ENCODE measurements around the gene SLC28A3. TPM values are rescaled to one million over a fixed set of nuclear protein-coding genes. Genes with fewer than 3 reads are reported as not detected.
A peak's percentile ranks its signal among the peaks of the same experiment; 100 is the strongest.

Gene SLC28A3
- total RNA-seq, 2 donors from 2014 or later = 0.11 TPM; not detected in 1

DNA sequence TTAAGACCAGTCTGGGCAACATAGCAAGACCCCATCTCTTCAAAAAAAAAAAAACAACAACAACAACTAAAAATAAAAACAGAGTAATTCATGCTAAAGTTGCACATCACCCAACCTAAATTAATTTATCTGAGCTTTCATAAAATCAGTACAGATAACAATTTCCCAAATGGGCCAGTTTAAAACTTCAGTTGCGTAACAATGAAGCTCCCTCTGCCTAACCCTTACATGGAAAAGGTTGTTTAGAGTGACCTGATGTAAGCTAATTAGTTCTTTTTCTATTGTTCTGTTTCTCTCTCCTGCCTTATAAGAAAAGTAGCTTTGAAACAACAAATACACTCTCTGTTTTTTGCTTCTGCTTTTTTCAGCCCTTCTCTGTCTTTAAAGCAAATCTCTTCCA lies 46.2 kb upstream of the SLC28A3 start:
- peaks cover 8% of the 10 kb centered on the region for H3K4me1 Mint-ChIP-seq
- no peaks in the 10 kb centered on the region for H3K4me1 ChIP-seq (ENCODE audit: control insufficient read depth, insufficient read depth, low read length)
- H3K4me3 Mint-ChIP-seq = no peak overlapping the region
- no peak overlapping the region for H3K27ac ChIP-seq (ENCODE audit: low read depth, low read length)
- no peak overlapping the region for H3K4me3 ChIP-seq (ENCODE audit: low read length)
- peaks cover 5% of the 10 kb centered on the region for H3K9me3 ChIP-seq (ENCODE audit: control insufficient read depth, low read length)
- no peaks in the 10 kb centered on the region for H3K9me3 Mint-ChIP-seq
- H3K36me3 ChIP-seq (ENCODE audit: control insufficient read depth, insufficient read depth, low read length) = no peaks in the 10 kb centered on the region
- TF ChIP-seq, protein P1, sequence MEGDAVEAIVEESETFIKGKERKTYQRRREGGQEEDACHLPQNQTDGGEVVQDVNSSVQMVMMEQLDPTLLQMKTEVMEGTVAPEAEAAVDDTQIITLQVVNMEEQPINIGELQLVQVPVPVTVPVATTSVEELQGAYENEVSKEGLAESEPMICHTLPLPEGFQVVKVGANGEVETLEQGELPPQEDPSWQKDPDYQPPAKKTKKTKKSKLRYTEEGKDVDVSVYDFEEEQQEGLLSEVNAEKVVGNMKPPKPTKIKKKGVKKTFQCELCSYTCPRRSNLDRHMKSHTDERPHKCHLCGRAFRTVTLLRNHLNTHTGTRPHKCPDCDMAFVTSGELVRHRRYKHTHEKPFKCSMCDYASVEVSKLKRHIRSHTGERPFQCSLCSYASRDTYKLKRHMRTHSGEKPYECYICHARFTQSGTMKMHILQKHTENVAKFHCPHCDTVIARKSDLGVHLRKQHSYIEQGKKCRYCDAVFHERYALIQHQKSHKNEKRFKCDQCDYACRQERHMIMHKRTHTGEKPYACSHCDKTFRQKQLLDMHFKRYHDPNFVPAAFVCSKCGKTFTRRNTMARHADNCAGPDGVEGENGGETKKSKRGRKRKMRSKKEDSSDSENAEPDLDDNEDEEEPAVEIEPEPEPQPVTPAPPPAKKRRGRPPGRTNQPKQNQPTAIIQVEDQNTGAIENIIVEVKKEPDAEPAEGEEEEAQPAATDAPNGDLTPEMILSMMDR (conservative IDR thresholded peaks at IDR 0.05) = no peak
- no peak overlapping the region for H3K9ac ChIP-seq (ENCODE audit: extremely low read depth, low read length, poor library complexity, severe bottlenecking)
- no peaks in the 10 kb centered on the region for H3K27me3 ChIP-seq (ENCODE audit: control insufficient read depth, insufficient read depth, low read length, poor library complexity, severe bottlenecking)
- no peak for DNase-seq
- H3K27ac Mint-ChIP-seq = no peak overlapping the region
- no peaks in the 10 kb centered on the region for H3K36me3 Mint-ChIP-seq (ENCODE audit: low read depth)
- H3K27me3 Mint-ChIP-seq (ENCODE audit: insufficient read depth) = no peaks in the 10 kb centered on the region
- WGBS, 2 experiments (ENCODE audit: insufficient coverage in 1 of 2, insufficient read length in 1 of 2) = 86% methylated on average over 1 of the region's 1 CpG; no CpG with 5 or more reads in 1 of the 2 experiments

DNA sequence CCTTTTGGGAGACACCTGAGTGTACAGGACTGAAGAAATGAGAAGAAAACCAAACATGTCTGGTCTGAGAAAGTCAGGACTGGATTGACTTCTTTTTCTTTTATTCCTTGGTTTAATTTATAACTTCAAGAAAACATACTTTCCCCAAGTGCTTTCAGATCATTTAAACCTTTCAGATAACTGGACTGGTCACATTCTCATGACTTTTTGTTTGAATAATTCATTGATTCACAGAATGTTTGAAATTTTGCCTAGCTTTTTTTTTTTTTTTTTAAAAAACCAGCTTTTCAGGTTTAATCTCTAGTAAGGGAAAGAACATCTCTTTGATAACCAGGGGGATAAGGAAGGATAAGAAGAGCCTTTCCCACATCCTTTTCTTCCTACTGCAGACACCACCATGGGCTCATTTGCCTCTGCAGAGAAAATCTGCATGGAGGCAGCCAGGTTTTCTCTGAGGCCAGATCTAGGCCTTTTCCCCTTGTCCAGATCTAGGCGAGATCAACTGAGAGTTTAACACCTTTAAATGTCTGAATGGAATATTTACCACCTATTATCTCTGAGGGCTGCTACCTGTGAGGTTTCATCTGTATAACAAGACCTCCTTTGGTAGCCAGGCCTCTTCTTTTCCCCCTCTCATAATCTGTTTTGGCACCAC lies 45.0 kb upstream of the SLC28A3 start:
- peaks cover 8% of the 10 kb centered on the region for H3K4me1 Mint-ChIP-seq
- no peaks in the 10 kb centered on the region for H3K9me3 Mint-ChIP-seq
- Histone ChIP-seq H3K9ac (ENCODE audit: extremely low read depth, low read length, poor library complexity, severe bottlenecking) (no peak overlapping the region), H3K36me3 (ENCODE audit: control insufficient read depth, insufficient read depth, low read length) (no peaks in the 10 kb centered on the region), H3K27ac (ENCODE audit: low read depth, low read length) (no peak overlapping the region), H3K9me3 (ENCODE audit: control insufficient read depth, low read length) (peaks cover 5% of the 10 kb centered on the region), H3K4me3 (ENCODE audit: low read length) (no peak overlapping the region), H3K27me3 (ENCODE audit: control insufficient read depth, insufficient read depth, low read length, poor library complexity, severe bottlenecking) (no peaks in the 10 kb centered on the region), H3K4me1 (ENCODE audit: control insufficient read depth, insufficient read depth, low read length) (no peaks in the 10 kb centered on the region)
- DNase-seq = peak; percentile 66
- no peaks in the 10 kb centered on the region for H3K27me3 Mint-ChIP-seq (ENCODE audit: insufficient read depth)
- H3K36me3 Mint-ChIP-seq (ENCODE audit: low read depth) = no peaks in the 10 kb centered on the region
- H3K27ac Mint-ChIP-seq = peak overlapping the region; percentile 9
- no peak overlapping the region for H3K4me3 Mint-ChIP-seq
- WGBS, 2 experiments (ENCODE audit: insufficient coverage in 1 of 2, insufficient read length in 1 of 2) = 28 to 67% methylated on average over 1 of the region's 1 CpG
- TF ChIP-seq, protein P1 (conservative IDR thresholded peaks at IDR 0.05) = no peak

DNA sequence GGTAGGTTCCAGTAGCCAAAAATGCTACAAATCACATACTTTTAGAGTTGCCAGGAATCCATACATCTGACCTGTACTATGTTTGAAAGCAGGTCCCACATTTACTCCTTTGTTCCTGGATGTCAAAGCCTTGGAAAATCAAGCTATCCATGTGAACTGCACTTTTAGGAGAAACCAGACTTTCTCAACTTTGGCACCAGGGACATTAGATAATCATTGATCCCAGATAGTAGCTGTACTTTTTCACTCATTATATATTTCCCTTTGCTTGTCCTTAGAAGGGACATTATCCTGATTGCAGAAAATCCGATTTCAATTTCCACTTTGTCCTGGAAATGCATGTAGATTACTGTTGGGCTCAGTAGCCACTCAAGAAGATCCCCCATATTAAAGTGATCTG lies 44.1 kb upstream of the SLC28A3 start:
- no peaks in the 10 kb centered on the region for H3K9me3 Mint-ChIP-seq
- no peak overlapping the region for H3K4me3 Mint-ChIP-seq
- no peaks in the 10 kb centered on the region for H3K27me3 Mint-ChIP-seq (ENCODE audit: insufficient read depth)

More for the DNA sequence above, 44.1 kb upstream of the SLC28A3 start:
- H3K27ac Mint-ChIP-seq = no peak overlapping the region
- Histone ChIP-seq H3K27me3 (ENCODE audit: control insufficient read depth, insufficient read depth, low read length, poor library complexity, severe bottlenecking) (no peaks in the 10 kb centered on the region), H3K9ac (ENCODE audit: extremely low read depth, low read length, poor library complexity, severe bottlenecking) (no peak overlapping the region), H3K4me1 (ENCODE audit: control insufficient read depth, insufficient read depth, low read length) (no peaks in the 10 kb centered on the region), H3K36me3 (ENCODE audit: control insufficient read depth, insufficient read depth, low read length) (no peaks in the 10 kb centered on the region), H3K27ac (ENCODE audit: low read depth, low read length) (no peak overlapping the region), H3K4me3 (ENCODE audit: low read length) (no peak overlapping the region), H3K9me3 (ENCODE audit: control insufficient read depth, low read length) (peaks cover 5% of the 10 kb centered on the region)
- TF ChIP-seq, protein P1 (conservative IDR thresholded peaks at IDR 0.05) = no peak
- DNase-seq = no peak
- peaks cover 4% of the 10 kb centered on the region for H3K4me1 Mint-ChIP-seq
- no peaks in the 10 kb centered on the region for H3K36me3 Mint-ChIP-seq (ENCODE audit: low read depth)
- WGBS, 2 experiments (ENCODE audit: insufficient coverage in 1 of 2, insufficient read length in 1 of 2) = 96 to 100% methylated on average over 1 of the region's 1 CpG
